ENCODE measurements around the gene DAZL. TPM values are rescaled to one million over a fixed set of nuclear protein-coding genes. Genes with fewer than 3 reads are reported as not detected.

DAZL gene
- total and polyA plus RNA-seq, 9 of the 15 experiments (the other 6 are each of a cell fraction or from before 2014, with no cell fraction given): not detected

DNA sequence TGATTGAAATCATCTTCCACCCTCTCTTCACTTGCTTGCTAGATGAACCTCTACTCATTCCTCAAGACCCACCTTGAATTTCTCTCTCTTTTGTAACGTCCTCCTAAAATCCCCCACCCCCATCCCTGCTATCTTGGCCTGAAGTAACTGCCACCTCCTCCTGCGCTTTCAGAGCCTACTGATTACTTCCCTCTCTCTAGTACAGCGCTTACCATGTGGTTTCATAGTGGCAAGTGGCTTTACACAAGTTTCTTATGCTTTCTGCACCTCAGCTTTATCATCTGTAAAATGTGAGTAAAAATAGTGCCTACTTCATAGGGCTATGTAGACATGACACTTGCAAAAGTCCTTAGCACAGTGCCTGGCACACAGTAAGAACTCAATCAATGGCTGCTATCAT, 28.7 kb upstream of the DAZL start (continued):
- TF ChIP-seq CEBPB (tag; IDR thresholded peaks at IDR 0.05): no peak
- TF ChIP-seq FOXK2 (conservative IDR thresholded peaks at IDR 0.05 in 1 of 2, IDR thresholded peaks at IDR 0.05 in 1 of 2; ENCODE audit: low read depth in 2 of 2): no peak
- no peak for TF ChIP-seq CHD4 (IDR thresholded peaks at IDR 0.05; ENCODE audit: insufficient read depth, insufficient replicate concordance, low read depth, low read length, poor library complexity, severe bottlenecking)
- no peak for TF ChIP-seq HMGN3 (IDR thresholded peaks at IDR 0.05; ENCODE audit: borderline replicate concordance, extremely low read depth, insufficient read length, low read depth, low read length)
- no peak for TF ChIP-seq BACH1 (tag; IDR thresholded peaks at IDR 0.05)
- no peak for TF ChIP-seq WHSC1 (IDR thresholded peaks at IDR 0.05; ENCODE audit: low read length)
- TF ChIP-seq YY1 (IDR thresholded peaks at IDR 0.05; ENCODE audit: borderline replicate concordance in 1 of 3, control insufficient read depth in 1 of 3, extremely low read depth in 1 of 3, insufficient read depth in 3 of 3, insufficient read length in 1 of 3, insufficient replicate concordance in 2 of 3, low read depth in 1 of 3, low read length in 2 of 3): no peak
- no peak for TF ChIP-seq ATF1 (CRISPR knock-in tag; IDR thresholded peaks at IDR 0.05)
- no peak for TF ChIP-seq ATF1 (tag; IDR thresholded peaks at IDR 0.05)
- TF ChIP-seq RBBP5 (IDR thresholded peaks at IDR 0.05; ENCODE audit: borderline replicate concordance, insufficient read depth, low read length, poor library complexity, severe bottlenecking): no peak
- TF ChIP-seq, protein P1, sequence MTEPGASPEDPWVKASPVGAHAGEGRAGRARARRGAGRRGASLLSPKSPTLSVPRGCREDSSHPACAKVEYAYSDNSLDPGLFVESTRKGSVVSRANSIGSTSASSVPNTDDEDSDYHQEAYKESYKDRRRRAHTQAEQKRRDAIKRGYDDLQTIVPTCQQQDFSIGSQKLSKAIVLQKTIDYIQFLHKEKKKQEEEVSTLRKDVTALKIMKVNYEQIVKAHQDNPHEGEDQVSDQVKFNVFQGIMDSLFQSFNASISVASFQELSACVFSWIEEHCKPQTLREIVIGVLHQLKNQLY (CRISPR knock-in tag; conservative IDR thresholded peaks at IDR 0.05): no peak
